SK-N-MC (cell line): ENCODE measurements around the gene SERPINE2.

Experiments
- EZH2 ChIP-seq: fragments of 200-600 bp; sonication (generic); IDR thresholded peaks from one replicate; pipeline ENCODE4 v1.6.1; 2017; ENCODE audit warnings: antibody characterized with exemption
- FOXP2 ChIP-seq: optimal IDR thresholded peaks from 2 replicates; pipeline ENCODE3; 2011; ENCODE audit warnings: mild to moderate bottlenecking, moderate library complexity; ENCODE audit not compliant: insufficient read depth; ENCODE audit errors: extremely low read length, control extremely low read depth
- POLR2AphosphoS5 ChIP-seq: IDR thresholded peaks from 2 replicates; pipeline ENCODE4 v1.6.1; 2012; ENCODE audit warnings: mild to moderate bottlenecking, low read depth, low read length, borderline replicate concordance

GRCh38 chr2:223993634-223994232 is 45.4 kb downstream of the SERPINE2 start:
- TF ChIP-seq EZH2 (no peak), POLR2AphosphoS5 (no peak), FOXP2 (peak; percentile 91)
